K562 (cell line): ENCODE results near the gene UFC1. TPM values are rescaled to one million over a fixed set of nuclear protein-coding genes. Genes with fewer than 3 reads are reported as not detected.

Experiments used
- CREB3 ChIP-seq: fragments of 450-650 bp; conservative IDR thresholded peaks from 2 replicates; pipeline ENCODE4 v1.6.1; 2016; ENCODE audit warnings: missing genetic modification characterization, low read depth, mild to moderate bottlenecking, missing compliant biosample characterization, moderate library complexity
- ELK1 ChIP-seq: sonication (generic); formaldehyde crosslinking; IDR thresholded peaks from 2 replicates; pipeline ENCODE4 v1.8.1; 2022; ENCODE audit warnings: missing genetic modification reagents
- HDAC3 ChIP-seq: fragments of 450-650 bp; IDR thresholded peaks from 2 replicates; pipeline ENCODE4 v1.6.1; 2018; ENCODE audit warnings: borderline replicate concordance, mild to moderate bottlenecking, moderate library complexity; ENCODE audit not compliant: partially characterized antibody
- HNRNPL ChIP-seq: fragments of 200-400 bp; formaldehyde crosslinking; IDR thresholded peaks from 2 replicates; pipeline ENCODE4 v1.6.1; 2017; ENCODE audit warnings: low read depth, mild to moderate bottlenecking, low read length
- NCOA4 ChIP-seq: fragments of 450-650 bp; IDR thresholded peaks from 2 replicates; pipeline ENCODE4 v1.6.1; 2018; ENCODE audit warnings: mild to moderate bottlenecking; ENCODE audit not compliant: partially characterized antibody
- NONO ChIP-seq, 2 experiments: fragments of 200-400 bp in 1 of 2; fragments of 450-650 bp in 1 of 2; formaldehyde crosslinking in 1 of 2; IDR thresholded peaks; 2 replicates each; pipeline ENCODE4 v1.6.1; 2017; ENCODE audit warnings: low read depth in 2 of 2, mild to moderate bottlenecking in 2 of 2, moderate library complexity in 2 of 2, low read length in 1 of 2
- RAD51 ChIP-seq: fragments of 450-650 bp; IDR thresholded peaks from 2 replicates; pipeline ENCODE4 v1.7.1; 2016; ENCODE audit warnings: low read depth, mild to moderate bottlenecking, borderline replicate concordance
- RBM22 ChIP-seq: fragments of 200-400 bp; formaldehyde crosslinking; IDR thresholded peaks from 2 replicates; pipeline ENCODE4 v1.6.1; 2018; ENCODE audit warnings: low read length, low read depth; ENCODE audit not compliant: poor library complexity, severe bottlenecking
- SMARCA4 ChIP-seq: fragments of 450-650 bp; IDR thresholded peaks from 2 replicates; pipeline ENCODE4 v1.6.1; 2016
- SMARCC2 ChIP-seq: fragments of 450-650 bp; IDR thresholded peaks from 2 replicates; pipeline ENCODE4 v1.6.1; 2017; ENCODE audit warnings: antibody characterized with exemption, moderate library complexity, mild to moderate bottlenecking, low read depth
- TRIM24 ChIP-seq, 2 experiments: fragments of 450-650 bp; IDR thresholded peaks; 2 replicates each; pipeline ENCODE4 v1.6.1; 2016
- ZBTB49 ChIP-seq: sonication (generic); formaldehyde crosslinking; IDR thresholded peaks from 2 replicates; pipeline ENCODE4 v1.8.0; 2022; ENCODE audit warnings: missing genetic modification reagents, mild to moderate bottlenecking, borderline replicate concordance
- ZNF3 ChIP-seq: fragments of 250-450 bp; sonication (Bioruptor Pico); IDR thresholded peaks from 2 replicates; pipeline ENCODE4 v1.5.0; 2021; ENCODE audit warnings: mild to moderate bottlenecking, moderate library complexity
- ZNF77 ChIP-seq: fragments of 250-450 bp; sonication (Bioruptor Pico); IDR thresholded peaks from 2 replicates; pipeline ENCODE4 v1.5.0; 2020
- ZNF778 ChIP-seq: fragments of 450-650 bp; formaldehyde crosslinking; IDR thresholded peaks from 2 replicates; pipeline ENCODE4 v1.4.0; 2020; ENCODE audit warnings: mild to moderate bottlenecking, moderate library complexity
- polyA plus RNA-seq, 8 experiments: library from polyadenylated mRNA; depleted of rRNA in 4 of 8; stranded (reverse) in 5 of 8; unstranded in 3 of 8; fragments of >200 nt; fragmentation: Nextera tagmentation in 2 of 8; fragmentation: Illumina TruSeq in 1 of 8; extraction: Ambion mirVana in 2 of 8; extraction: Trizol in 1 of 8; gene quantifications; 2 replicates each; pipeline versions ENCODE4 v1.2.1 to v1.2.3, GENCODE V29; 2011 to 2014; ENCODE audit warnings: inconsistent platforms in 1 of 8, missing spikeins in 1 of 8
- total RNA-seq, 7 experiments: library from RNA; depleted of rRNA in 6 of 7; stranded (reverse); fragments of >200 nt in 6 of 7; fragmentation: Illumina TruSeq in 2 of 7; extraction: Trizol in 2 of 7; gene quantifications; 2 replicates each; pipeline versions ENCODE4 v1.2.1 to v1.2.3, GENCODE V29; 2011 to 2021; ENCODE audit warnings: low replicate concordance in 1 of 7
- TF ChIP-seq, protein P1 (sequence below): fragments of 250-450 bp; sonication (Bioruptor Pico); IDR thresholded peaks from 2 replicates; pipeline ENCODE4 v1.4.0; 2020; ENCODE audit warnings: mild to moderate bottlenecking, moderate library complexity, borderline replicate concordance
- TF ChIP-seq, protein P2 (sequence below): sonication (generic); formaldehyde crosslinking; IDR thresholded peaks from 2 replicates; pipeline ENCODE4 v1.8.0; 2022; ENCODE audit warnings: mild to moderate bottlenecking, low read depth, missing genetic modification reagents

Gene UFC1
- total and polyA plus RNA-seq, 9 of the 15 experiments (the other 6 are each of a cell fraction or from before 2014, with no cell fraction given): 92.8 to 220 (median 161) TPM

DNA sequence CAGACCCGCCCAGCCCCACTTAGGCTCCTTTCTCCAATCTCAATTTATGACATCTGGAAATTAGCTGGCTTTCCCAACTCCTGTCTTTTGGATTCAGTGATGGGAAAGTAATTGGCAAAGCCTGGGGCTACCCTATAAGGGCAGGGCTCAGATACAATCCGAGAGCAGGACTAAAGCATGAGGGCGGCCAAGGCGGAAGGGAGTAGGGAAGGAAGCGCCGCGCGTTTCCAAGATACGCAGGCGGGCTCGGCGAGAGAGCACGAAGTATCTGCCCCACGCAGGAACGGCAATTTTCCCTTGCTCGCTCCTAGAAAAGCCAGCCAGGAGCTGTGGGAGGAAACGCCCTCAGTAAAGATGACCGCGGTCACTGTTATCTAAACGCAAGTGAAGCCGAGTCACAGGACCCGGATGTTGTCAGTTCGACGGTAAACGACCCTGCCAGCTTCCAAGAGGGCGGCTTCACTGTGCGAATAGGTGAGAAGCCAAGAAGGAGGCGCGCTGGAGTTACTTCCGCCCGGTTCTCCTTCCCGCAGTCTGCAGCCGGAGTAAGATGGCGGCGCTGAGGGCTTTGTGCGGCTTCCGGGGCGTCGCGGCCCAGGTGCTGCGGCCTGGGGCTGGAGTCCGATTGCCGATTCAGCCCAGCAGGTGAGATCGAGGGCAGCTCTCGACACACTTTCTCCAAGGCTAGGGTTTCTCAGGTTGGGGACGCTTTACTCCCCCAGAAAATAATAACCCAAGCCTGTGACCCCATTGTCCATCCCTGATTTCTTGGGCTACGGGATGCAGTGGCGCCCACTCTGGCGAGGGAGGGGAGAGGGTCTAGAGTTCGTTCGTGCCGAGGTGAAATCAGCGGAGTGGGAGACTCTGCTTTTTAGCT lies 48.3 kb downstream of the UFC1 start, which contains the start of gene NDUFS2 (continued):
- TF ChIP-seq SMARCC2: 0 out of 2 replicates have a peak, but pooled peaks have one; percentile 8
- no peak for TF ChIP-seq ZBTB49
- no peak for TF ChIP-seq ZNF778 (CRISPR knock-in tag)
- no peak for TF ChIP-seq HDAC3
- no peak for TF ChIP-seq ZNF3 (CRISPR knock-in tag)
- TF ChIP-seq RAD51: no peak
- no peak for TF ChIP-seq ELK1 (CRISPR knock-in tag)
- TF ChIP-seq, protein P1, sequence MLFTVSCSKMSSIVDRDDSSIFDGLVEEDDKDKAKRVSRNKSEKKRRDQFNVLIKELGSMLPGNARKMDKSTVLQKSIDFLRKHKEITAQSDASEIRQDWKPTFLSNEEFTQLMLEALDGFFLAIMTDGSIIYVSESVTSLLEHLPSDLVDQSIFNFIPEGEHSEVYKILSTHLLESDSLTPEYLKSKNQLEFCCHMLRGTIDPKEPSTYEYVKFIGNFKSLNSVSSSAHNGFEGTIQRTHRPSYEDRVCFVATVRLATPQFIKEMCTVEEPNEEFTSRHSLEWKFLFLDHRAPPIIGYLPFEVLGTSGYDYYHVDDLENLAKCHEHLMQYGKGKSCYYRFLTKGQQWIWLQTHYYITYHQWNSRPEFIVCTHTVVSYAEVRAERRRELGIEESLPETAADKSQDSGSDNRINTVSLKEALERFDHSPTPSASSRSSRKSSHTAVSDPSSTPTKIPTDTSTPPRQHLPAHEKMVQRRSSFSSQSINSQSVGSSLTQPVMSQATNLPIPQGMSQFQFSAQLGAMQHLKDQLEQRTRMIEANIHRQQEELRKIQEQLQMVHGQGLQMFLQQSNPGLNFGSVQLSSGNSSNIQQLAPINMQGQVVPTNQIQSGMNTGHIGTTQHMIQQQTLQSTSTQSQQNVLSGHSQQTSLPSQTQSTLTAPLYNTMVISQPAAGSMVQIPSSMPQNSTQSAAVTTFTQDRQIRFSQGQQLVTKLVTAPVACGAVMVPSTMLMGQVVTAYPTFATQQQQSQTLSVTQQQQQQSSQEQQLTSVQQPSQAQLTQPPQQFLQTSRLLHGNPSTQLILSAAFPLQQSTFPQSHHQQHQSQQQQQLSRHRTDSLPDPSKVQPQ (CRISPR knock-in tag): no peak
- TF ChIP-seq TRIM24 (IDR thresholded peaks at IDR 0.05): no peak
- no peak for TF ChIP-seq HNRNPL
- no peak for TF ChIP-seq ZNF77 (CRISPR knock-in tag)
- no peak for TF ChIP-seq SMARCA4
- TF ChIP-seq CREB3 (tag): 0 out of 2 replicates have a peak, but pooled peaks have one; percentile 44
- TF ChIP-seq RBM22: no peak
- TF ChIP-seq, protein P2, sequence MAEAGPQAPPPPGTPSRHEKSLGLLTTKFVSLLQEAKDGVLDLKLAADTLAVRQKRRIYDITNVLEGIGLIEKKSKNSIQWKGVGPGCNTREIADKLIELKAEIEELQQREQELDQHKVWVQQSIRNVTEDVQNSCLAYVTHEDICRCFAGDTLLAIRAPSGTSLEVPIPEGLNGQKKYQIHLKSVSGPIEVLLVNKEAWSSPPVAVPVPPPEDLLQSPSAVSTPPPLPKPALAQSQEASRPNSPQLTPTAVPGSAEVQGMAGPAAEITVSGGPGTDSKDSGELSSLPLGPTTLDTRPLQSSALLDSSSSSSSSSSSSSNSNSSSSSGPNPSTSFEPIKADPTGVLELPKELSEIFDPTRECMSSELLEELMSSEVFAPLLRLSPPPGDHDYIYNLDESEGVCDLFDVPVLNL: no peak
- 0 out of 4 replicates have a peak, but pooled peaks of 1 of the 2 experiments have one; percentile 30 for TF ChIP-seq NONO (IDR thresholded peaks at IDR 0.05; ENCODE audit: low read depth in 2 of 2, low read length in 1 of 2)
- TF ChIP-seq NCOA4: no peak
